Type B pancreatic cell (in vitro differentiated cells): ENCODE data around the gene CPXCR1. TPM values are rescaled to one million over a fixed set of nuclear protein-coding genes. Genes with fewer than 3 reads are reported as not detected.
"Not testable (repeated sequence)": the region's sequence is repeated elsewhere in the genome, so short reads cannot be mapped to it uniquely, and the experiment has no call there.

ENCODE experiments used
- DNase-seq: peaks from one replicate; pipeline ENCODE4 v3.0.0; 2021; ENCODE audit warnings: mixed read lengths; ENCODE audit not compliant: unreplicated experiment; ENCODE audit errors: extremely low spot score
- H3K27ac Mint-ChIP-seq: 2 replicates; pipeline ENCODE4 v1.8.0; 2021; ENCODE audit warnings: mild to moderate bottlenecking, mixed read lengths
- H3K27me3 Mint-ChIP-seq: 2 replicates; pipeline ENCODE4 v1.8.0; 2021; ENCODE audit warnings: mixed read lengths
- H3K36me3 Mint-ChIP-seq: 2 replicates; pipeline ENCODE4 v1.8.0; 2021; ENCODE audit warnings: mixed read lengths
- H3K4me1 Mint-ChIP-seq: one replicate; pipeline ENCODE4 v1.8.0; 2021; ENCODE audit warnings: mixed read lengths; ENCODE audit not compliant: unreplicated experiment
- H3K4me3 Mint-ChIP-seq: 2 replicates; pipeline ENCODE4 v1.8.0; 2021; ENCODE audit warnings: mild to moderate bottlenecking, mixed read lengths
- H3K9me3 Mint-ChIP-seq: 2 replicates; pipeline ENCODE4 v1.8.0; 2021; ENCODE audit warnings: mixed read lengths
- long read RNA-seq: library from polyadenylated mRNA; unstranded; transcript quantifications from one replicate; pipeline ENCODE4 v2.0.0, GENCODE V29; 2020
- total RNA-seq: library from RNA; stranded (reverse); gene quantifications from 2 replicates; pipeline ENCODE4 v1.2.1, GENCODE V29; 2021; ENCODE audit warnings: low replicate concordance
- TF ChIP-seq, protein P1 (sequence below): fragments of 200-600 bp; sonication (generic); conservative IDR thresholded peaks from 2 replicates; pipeline ENCODE4 v1.5.0; 2021; ENCODE audit warnings: antibody characterized with exemption, mild to moderate bottlenecking

Gene CPXCR1
- total RNA-seq = not detected in 2 replicates
- long read RNA-seq = 0 reads

DNA sequence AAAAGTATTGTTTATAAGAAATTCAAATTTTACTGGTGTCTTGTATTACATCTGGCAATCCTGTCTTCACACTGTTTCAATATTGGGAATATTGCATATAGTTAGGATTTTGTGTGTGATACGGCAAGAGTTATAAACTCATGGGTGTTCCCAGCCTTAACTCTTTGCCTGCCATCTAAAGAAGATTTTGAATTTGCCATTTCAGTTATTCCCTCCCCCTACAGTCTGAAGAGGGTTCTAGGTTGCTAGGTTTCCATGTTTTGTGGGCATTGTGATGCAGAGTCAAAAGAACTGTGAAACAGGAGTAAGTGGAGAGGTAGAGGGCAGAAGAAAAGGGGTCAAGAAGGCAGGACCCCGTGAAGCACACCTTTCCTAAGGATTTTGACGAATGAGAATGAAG, at the start of gene CPXCR1:
TSS of gene CPXCR1 (plus strand) at position 301 of the 400 bp plus-strand sequence. CDS start 6,190 bp downstream, outside the sequence.
- Mint-ChIP-seq H3K36me3 (no peaks in the 10 kb centered on the region), H3K27ac (no peak within 1 kb of the TSS), H3K4me3 (no peak within 1 kb of the TSS), H3K4me1 (no peaks in the 10 kb centered on the region), H3K9me3 (no peaks in the 10 kb centered on the region), H3K27me3 (no peaks in the 10 kb centered on the region)
- TF ChIP-seq, protein P1, sequence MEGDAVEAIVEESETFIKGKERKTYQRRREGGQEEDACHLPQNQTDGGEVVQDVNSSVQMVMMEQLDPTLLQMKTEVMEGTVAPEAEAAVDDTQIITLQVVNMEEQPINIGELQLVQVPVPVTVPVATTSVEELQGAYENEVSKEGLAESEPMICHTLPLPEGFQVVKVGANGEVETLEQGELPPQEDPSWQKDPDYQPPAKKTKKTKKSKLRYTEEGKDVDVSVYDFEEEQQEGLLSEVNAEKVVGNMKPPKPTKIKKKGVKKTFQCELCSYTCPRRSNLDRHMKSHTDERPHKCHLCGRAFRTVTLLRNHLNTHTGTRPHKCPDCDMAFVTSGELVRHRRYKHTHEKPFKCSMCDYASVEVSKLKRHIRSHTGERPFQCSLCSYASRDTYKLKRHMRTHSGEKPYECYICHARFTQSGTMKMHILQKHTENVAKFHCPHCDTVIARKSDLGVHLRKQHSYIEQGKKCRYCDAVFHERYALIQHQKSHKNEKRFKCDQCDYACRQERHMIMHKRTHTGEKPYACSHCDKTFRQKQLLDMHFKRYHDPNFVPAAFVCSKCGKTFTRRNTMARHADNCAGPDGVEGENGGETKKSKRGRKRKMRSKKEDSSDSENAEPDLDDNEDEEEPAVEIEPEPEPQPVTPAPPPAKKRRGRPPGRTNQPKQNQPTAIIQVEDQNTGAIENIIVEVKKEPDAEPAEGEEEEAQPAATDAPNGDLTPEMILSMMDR = no peak
- DNase-seq = no peak

- peaks cover 5% of the 10 kb centered on the region for H3K9me3 Mint-ChIP-seq
- no peak overlapping the region for H3K4me3 Mint-ChIP-seq
- no peaks in the 10 kb centered on the region for H3K4me1 Mint-ChIP-seq
- TF ChIP-seq, protein P1 = no peak
- H3K27ac Mint-ChIP-seq = no peak overlapping the region
- H3K27me3 Mint-ChIP-seq = no peaks in the 10 kb centered on the region
- DNase-seq = no peak
- H3K36me3 Mint-ChIP-seq = no peaks in the 10 kb centered on the region
Measured at GRCh38 chrX:88735835-88736234, 11.2 kb upstream of the CPXCR1 start.

DNA sequence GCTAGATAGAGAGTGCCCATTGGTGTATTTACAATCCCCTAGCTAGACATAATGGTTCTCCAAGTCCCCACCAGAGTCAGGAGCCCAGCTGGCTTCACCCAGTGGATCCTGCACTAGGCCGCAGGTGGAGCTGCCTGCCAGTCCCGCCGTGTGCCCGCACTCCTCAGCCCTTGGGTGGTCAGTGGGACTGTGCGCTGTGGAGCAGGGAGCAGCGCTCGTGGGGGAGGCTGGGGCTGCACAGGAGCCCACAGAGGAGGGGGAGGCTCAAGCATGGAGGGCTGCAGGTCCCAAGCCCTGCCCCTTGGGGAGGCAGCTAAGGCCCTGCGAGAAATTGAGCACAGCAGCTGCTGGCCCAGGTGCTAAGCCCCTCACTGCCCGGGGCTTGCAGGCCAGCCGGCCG, 810 bp upstream of the CPXCR1 start:
- not testable (repeated sequence) for H3K36me3 Mint-ChIP-seq, H3K27ac Mint-ChIP-seq, H3K27me3 Mint-ChIP-seq, DNase-seq, H3K9me3 Mint-ChIP-seq, H3K4me3 Mint-ChIP-seq, H3K4me1 Mint-ChIP-seq

DNA sequence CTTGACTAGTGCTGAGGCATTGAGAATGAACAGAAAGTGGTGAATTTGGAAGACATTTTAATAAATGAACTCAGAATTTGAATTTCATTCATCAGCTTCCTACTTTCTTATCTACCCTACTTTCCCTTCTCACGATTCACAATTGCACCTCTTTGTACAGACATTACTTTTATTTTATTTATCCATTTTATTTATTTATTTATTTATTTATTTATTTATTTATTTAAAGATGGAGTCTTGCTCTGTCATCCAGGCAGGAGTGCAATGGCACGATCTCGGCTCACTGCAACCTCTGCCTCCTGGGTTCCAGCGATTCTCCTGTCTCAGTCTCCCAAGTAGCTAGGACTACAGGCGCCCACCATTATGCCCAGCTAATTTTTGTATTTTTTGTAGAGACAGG, 5.3 kb downstream of the CPXCR1 start:
- H3K4me3 Mint-ChIP-seq, H3K36me3 Mint-ChIP-seq, H3K4me1 Mint-ChIP-seq, H3K27me3 Mint-ChIP-seq, H3K9me3 Mint-ChIP-seq, DNase-seq, H3K27ac Mint-ChIP-seq: not testable (repeated sequence)

DNA sequence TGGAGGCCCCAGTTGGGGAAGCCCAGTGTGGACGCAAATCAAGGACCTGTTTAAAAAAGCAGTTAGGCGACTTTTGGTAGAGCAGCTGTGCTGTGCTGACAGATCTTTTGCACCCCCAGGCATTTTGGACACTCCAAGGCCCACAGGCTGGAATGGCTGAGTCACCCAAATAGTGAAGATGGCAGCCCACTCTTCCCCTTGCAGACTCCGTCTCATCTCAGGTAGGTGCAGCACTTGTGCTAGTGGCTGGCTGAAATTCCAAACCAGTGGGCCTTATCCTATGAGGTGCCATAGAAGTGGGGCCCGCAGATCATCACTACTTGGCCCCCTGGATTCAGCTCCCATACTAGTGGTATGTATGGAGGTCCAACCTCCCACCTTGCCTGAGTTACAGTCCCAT, 42.8 kb downstream of the CPXCR1 start:
- H3K27me3 Mint-ChIP-seq = no peaks in the 10 kb centered on the region
- TF ChIP-seq, protein P1 = no peak
- H3K27ac Mint-ChIP-seq = no peak overlapping the region
- no peaks in the 10 kb centered on the region for H3K4me1 Mint-ChIP-seq
- H3K9me3 Mint-ChIP-seq = peaks cover 8% of the 10 kb centered on the region
- no peak for DNase-seq
- H3K4me3 Mint-ChIP-seq = no peak overlapping the region
- no peaks in the 10 kb centered on the region for H3K36me3 Mint-ChIP-seq
